T47D (cell line): ENCODE measurements around the gene DOCK6.

ENCODE experiments used
- DNase-seq, 2 experiments: peaks; one replicate each; pipeline versions ENCODE4 v3.0.0 to v3.0.0-alpha.2; 2011 to 2012; ENCODE audit warnings: low read depth in 1 of 2, low spot score in 1 of 2
- JUND ChIP-seq: IDR thresholded peaks from 2 replicates; pipeline ENCODE4 v1.6.1; 2012; ENCODE audit warnings: low read depth
- in situ Hi-C: cut with HindIII; loops from 2 replicates; pipeline ENCODE4 v1.10.0; 2016; ENCODE audit warnings: low sequenced_read_pairs, low pct_unique_long_range_greater_than_20kb

Gene DOCK6

GRCh38 chr19:11288349-11288748, 26.0 kb upstream of the DOCK6 start:
- in situ Hi-C loops: no loop called here
- TF ChIP-seq JUND: no peak
- DNase-seq: peak in 1 of 2 experiments; percentile 47

- no peak for TF ChIP-seq JUND
- in situ Hi-C loops: no loop called here
- DNase-seq: no peak
These were observed 24.1 kb upstream of the DOCK6 start for GRCh38 chr19:11286312-11286974.

GRCh38 chr19:11284515-11284914, 22.2 kb upstream of the DOCK6 start:
- in situ Hi-C loops: no loop called here
- no peak for DNase-seq
- TF ChIP-seq JUND: no peak

- no peak for DNase-seq
- in situ Hi-C loops: no loop called here
- TF ChIP-seq JUND: no peak
These were observed 19.2 kb upstream of the DOCK6 start for GRCh38 chr19:11281356-11282049.

GRCh38 chr19:11279505-11280236, 17.3 kb upstream of the DOCK6 start:
- TF ChIP-seq JUND: no peak
- in situ Hi-C loops: no loop called here
- DNase-seq: no peak

- in situ Hi-C loops: no loop called here
- TF ChIP-seq JUND: no peak
- no peak for DNase-seq
These were observed 16.3 kb upstream of the DOCK6 start for GRCh38 chr19:11278670-11279069.

- DNase-seq: no peak
- in situ Hi-C loops: no loop called here
- TF ChIP-seq JUND: no peak
These were observed 12.3 kb upstream of the DOCK6 start for GRCh38 chr19:11274533-11275086.

- in situ Hi-C loops: no loop called here
- TF ChIP-seq JUND: no peak
- no peak for DNase-seq
These were observed 11.7 kb upstream of the DOCK6 start for GRCh38 chr19:11273989-11274388.

GRCh38 chr19:11273296-11273695, 11.0 kb upstream of the DOCK6 start:
- no peak for DNase-seq
- in situ Hi-C loops: no loop called here
- no peak for TF ChIP-seq JUND

- TF ChIP-seq JUND: no peak
- DNase-seq: no peak
- in situ Hi-C loops: no loop called here
These were observed 7.1 kb upstream of the DOCK6 start for GRCh38 chr19:11269408-11269807.

GRCh38 chr19:11268783-11269267, 6.5 kb upstream of the DOCK6 start:
- no peak for TF ChIP-seq JUND
- no peak for DNase-seq
- in situ Hi-C loops: no loop called here

- in situ Hi-C loops: no loop called here
- no peak for DNase-seq
- no peak for TF ChIP-seq JUND
These were observed 5.2 kb upstream of the DOCK6 start for GRCh38 chr19:11267316-11268085.
